A673 (cell line): Measurements from ENCODE around the gene CALML4. TPM values are rescaled to one million over a fixed set of nuclear protein-coding genes. Genes with fewer than 3 reads are reported as not detected.

Source experiments
- BruUV-seq: library from RNA; stranded (reverse); fragments of 400-500 nt; replicated peaks from 2 replicates; lab custom pipeline; 2021; lab: Mats Ljungman, UMichigan
- CTCF ChIA-PET: fragments of 300-600 bp; sonication (Branson Sonifier 250); formaldehyde crosslinking; loops from one replicate; lab custom pipeline; 2022; ENCODE audit warnings: antibody characterized with exemption; lab: Charles Lee
- POLR2A ChIA-PET: fragments of 300-600 bp; sonication (Branson Sonifier 250); formaldehyde crosslinking; loops from one replicate; lab custom pipeline; 2022; ENCODE audit warnings: antibody characterized with exemption; ENCODE audit not compliant: low non-redundant PET; lab: Charles Lee
- DNase-seq: peaks from one replicate; pipeline ENCODE4 v3.0.0-alpha.2; 2015; ENCODE audit warnings: low spot score
- H3K27ac ChIP-seq: fragments of 200-600 bp; sonication (generic); 2 replicates; pipeline ENCODE4 v1.5.1; 2016; ENCODE audit warnings: mixed run types, low read depth, mild to moderate bottlenecking, mixed read lengths, antibody characterized with exemption, low read length; ENCODE audit not compliant: poor library complexity, severe bottlenecking
- H3K27me3 ChIP-seq: fragments of 200-600 bp; sonication (generic); replicated peaks from 2 replicates; pipeline ENCODE4 v1.6.1; 2017; ENCODE audit warnings: mixed run types, low read depth, mild to moderate bottlenecking, mixed read lengths, antibody characterized with exemption, low read length; ENCODE audit not compliant: insufficient read depth, poor library complexity
- H3K36me3 ChIP-seq: fragments of 200-600 bp; sonication (generic); 2 replicates; pipeline ENCODE4 v1.6.1; 2016; ENCODE audit warnings: mixed run types, mild to moderate bottlenecking, mixed read lengths, antibody characterized with exemption, low read length; ENCODE audit not compliant: insufficient read depth, poor library complexity, severe bottlenecking
- H3K4me1 ChIP-seq: fragments of 200-600 bp; sonication (generic); 2 replicates; pipeline ENCODE4 v1.6.1; 2017; ENCODE audit warnings: mixed run types, mild to moderate bottlenecking, mixed read lengths, antibody characterized with exemption, low read length; ENCODE audit not compliant: insufficient read depth, poor library complexity, severe bottlenecking
- H3K4me3 ChIP-seq: fragments of 200-600 bp; sonication (generic); 2 replicates; pipeline ENCODE4 v1.5.1; 2016; ENCODE audit warnings: low read depth, mixed run types, mild to moderate bottlenecking, mixed read lengths, low read length; ENCODE audit not compliant: poor library complexity, severe bottlenecking
- H3K9me3 ChIP-seq: fragments of 200-600 bp; sonication (generic); 2 replicates; pipeline ENCODE4 v1.6.1; 2016; ENCODE audit warnings: mixed run types, low read depth, mild to moderate bottlenecking, mixed read lengths, antibody characterized with exemption, low read length; ENCODE audit not compliant: poor library complexity, severe bottlenecking
- CTCF ChIP-seq: fragments of 300-800, 200-600 bp; sonication (generic); conservative IDR thresholded peaks from 2 replicates; pipeline ENCODE4 v1.5.1; 2017; ENCODE audit warnings: low read depth, mild to moderate bottlenecking, antibody characterized with exemption, low read length, moderate library complexity, mixed read lengths
- EZH2 ChIP-seq: fragments of 200-600 bp; sonication (generic); IDR thresholded peaks from 2 replicates; pipeline ENCODE4 v1.6.1; 2017; ENCODE audit warnings: borderline replicate concordance, low read depth, mild to moderate bottlenecking, mixed read lengths, antibody characterized with exemption, low read length; ENCODE audit not compliant: poor library complexity, severe bottlenecking
- intact Hi-C: fragments of 100-400 bp; cut with micrococcal nuclease; formaldehyde crosslinking; loops from one replicate; pipeline ENCODE4 v1.10.0; 2022; ENCODE audit not compliant: unreplicated experiment
- total RNA-seq: library from RNA; stranded (reverse); gene quantifications from 2 replicates; pipeline ENCODE4 v1.2.3, GENCODE V29; 2021

CALML4 gene
- total RNA-seq, 1 experiment from 2014 or later, result 9.1 TPM

GRCh38 chr15:68150187-68150586 is 54.9 kb downstream of the CALML4 start:
- DNase-seq, result no peak
- no peak overlapping the region for H3K4me3 ChIP-seq
- TF ChIP-seq CTCF, result no peak
- TF ChIP-seq EZH2, result no peak
- peaks cover 3% of the 10 kb centered on the region for H3K4me1 ChIP-seq
- intact Hi-C loops, result loop anchor here (5.0 kb wide), 1 partner anchor 98 kb away; the partner anchor contains the start of gene PIAS1
- no TSS peak for BruUV-seq
- H3K27ac ChIP-seq, result no peak overlapping the region
- H3K36me3 ChIP-seq, result peaks cover 10% of the 10 kb centered on the region
- no peaks in the 10 kb centered on the region for H3K27me3 ChIP-seq
- CTCF ChIA-PET, result no interaction called here
- POLR2A ChIA-PET, result no interaction called here
- no peaks in the 10 kb centered on the region for H3K9me3 ChIP-seq

GRCh38 chr15:68149059-68149458 is 56.1 kb downstream of the CALML4 start:
- TF ChIP-seq CTCF, result no peak
- TF ChIP-seq EZH2, result no peak
- Histone ChIP-seq H3K4me3 (no peak overlapping the region), H3K36me3 (peaks cover 10% of the 10 kb centered on the region), H3K4me1 (peaks cover 3% of the 10 kb centered on the region), H3K9me3 (no peaks in the 10 kb centered on the region), H3K27ac (no peak overlapping the region), H3K27me3 (no peaks in the 10 kb centered on the region)
- ChIA-PET CTCF (no interaction called here), POLR2A (no interaction called here)
- no TSS peak for BruUV-seq
- peak; percentile 19 for DNase-seq
- intact Hi-C loops, result no loop called here

- no TSS peak for BruUV-seq
- Histone ChIP-seq H3K36me3 (peaks cover 10% of the 10 kb centered on the region), H3K9me3 (no peaks in the 10 kb centered on the region), H3K4me3 (no peak overlapping the region), H3K27me3 (no peaks in the 10 kb centered on the region), H3K27ac (no peak overlapping the region), H3K4me1 (peaks cover 3% of the 10 kb centered on the region)
- POLR2A ChIA-PET, result no interaction called here
- DNase-seq, result no peak
- TF ChIP-seq EZH2 (no peak), CTCF (no peak)
- intact Hi-C loops, result no loop called here
- CTCF ChIA-PET, result no interaction called here
Measured at GRCh38 chr15:68148039-68148438, 57.1 kb downstream of the CALML4 start.
